Right ventricle myocardium superior (tissue), 1 donor: ENCODE data around the gene ELAPOR1. TPM values are rescaled to one million over a fixed set of nuclear protein-coding genes. Genes with fewer than 3 reads are reported as not detected.
A peak's percentile ranks its signal among the peaks of the same experiment; 100 is the strongest.

Experiments used
- ATAC-seq: fragments of 200-7000 bp; cut with Tn5 transposase; one replicate; pipeline ENCODE4 v1.9.1; 2020; ENCODE audit warnings: mild to moderate bottlenecking; ENCODE audit not compliant: poor library complexity
- DNase-seq: peaks from one replicate; pipeline ENCODE4 v3.0.0-alpha.2; 2020
- intact Hi-C: fragments of 100-400 bp; cut with DNase I; formaldehyde crosslinking; loops from one replicate; pipeline ENCODE4 v1.11.2; 2022
- long read RNA-seq: library from polyadenylated mRNA; unstranded; transcript quantifications from one replicate; pipeline ENCODE4 v2.0.0, GENCODE V29; 2021
- total RNA-seq: library from RNA; stranded (reverse); fragmentation: NEBNext Ultra II Directional; extraction: Animal tissue kit (Norgen Biotek cat#: 25700); gene quantifications from one replicate; pipeline ENCODE4 v1.2.1, GENCODE V29; 2021
- donor health status: DM: no; HTN: yes; CAD: no; lungs with severe emphysema.

ELAPOR1 gene, protein sequence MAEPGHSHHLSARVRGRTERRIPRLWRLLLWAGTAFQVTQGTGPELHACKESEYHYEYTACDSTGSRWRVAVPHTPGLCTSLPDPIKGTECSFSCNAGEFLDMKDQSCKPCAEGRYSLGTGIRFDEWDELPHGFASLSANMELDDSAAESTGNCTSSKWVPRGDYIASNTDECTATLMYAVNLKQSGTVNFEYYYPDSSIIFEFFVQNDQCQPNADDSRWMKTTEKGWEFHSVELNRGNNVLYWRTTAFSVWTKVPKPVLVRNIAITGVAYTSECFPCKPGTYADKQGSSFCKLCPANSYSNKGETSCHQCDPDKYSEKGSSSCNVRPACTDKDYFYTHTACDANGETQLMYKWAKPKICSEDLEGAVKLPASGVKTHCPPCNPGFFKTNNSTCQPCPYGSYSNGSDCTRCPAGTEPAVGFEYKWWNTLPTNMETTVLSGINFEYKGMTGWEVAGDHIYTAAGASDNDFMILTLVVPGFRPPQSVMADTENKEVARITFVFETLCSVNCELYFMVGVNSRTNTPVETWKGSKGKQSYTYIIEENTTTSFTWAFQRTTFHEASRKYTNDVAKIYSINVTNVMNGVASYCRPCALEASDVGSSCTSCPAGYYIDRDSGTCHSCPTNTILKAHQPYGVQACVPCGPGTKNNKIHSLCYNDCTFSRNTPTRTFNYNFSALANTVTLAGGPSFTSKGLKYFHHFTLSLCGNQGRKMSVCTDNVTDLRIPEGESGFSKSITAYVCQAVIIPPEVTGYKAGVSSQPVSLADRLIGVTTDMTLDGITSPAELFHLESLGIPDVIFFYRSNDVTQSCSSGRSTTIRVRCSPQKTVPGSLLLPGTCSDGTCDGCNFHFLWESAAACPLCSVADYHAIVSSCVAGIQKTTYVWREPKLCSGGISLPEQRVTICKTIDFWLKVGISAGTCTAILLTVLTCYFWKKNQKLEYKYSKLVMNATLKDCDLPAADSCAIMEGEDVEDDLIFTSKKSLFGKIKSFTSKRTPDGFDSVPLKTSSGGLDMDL
- 0.19 TPM for total RNA-seq
- long read RNA-seq, result 0 reads

DNA sequence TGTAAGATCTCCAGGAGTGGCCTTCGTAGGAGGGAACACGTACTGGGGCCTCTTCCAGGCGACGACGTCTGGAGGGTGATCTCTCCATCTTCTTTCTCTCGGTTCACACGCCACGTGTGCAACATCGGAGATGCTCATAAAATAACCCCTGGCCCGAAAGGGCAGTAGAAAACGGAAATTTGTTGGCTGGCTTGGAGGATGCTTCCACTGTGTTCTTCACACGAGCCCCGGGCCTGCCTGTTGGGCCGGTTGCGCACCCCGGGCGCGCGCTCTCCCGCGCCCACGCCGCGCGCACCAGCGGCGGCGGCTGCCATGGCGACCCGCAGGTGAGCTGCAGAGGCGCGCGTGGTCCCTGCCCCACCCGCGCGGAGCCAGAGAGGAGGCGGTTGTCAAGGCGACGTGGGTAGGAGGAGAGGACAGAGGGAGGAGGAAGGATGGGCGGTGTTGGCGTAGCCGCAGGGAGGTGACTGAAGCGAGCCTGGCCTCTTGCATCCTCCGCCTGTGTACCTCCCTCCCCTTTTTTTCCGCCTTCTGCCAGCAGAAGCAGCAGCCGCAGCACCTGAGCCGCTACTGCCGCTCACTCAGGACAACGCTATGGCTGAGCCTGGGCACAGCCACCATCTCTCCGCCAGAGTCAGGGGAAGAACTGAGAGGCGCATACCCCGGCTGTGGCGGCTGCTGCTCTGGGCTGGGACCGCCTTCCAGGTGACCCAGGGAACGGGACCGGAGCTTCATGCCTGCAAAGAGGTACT lies at the start of gene ELAPOR1:
Gene ELAPOR1 (plus strand): TSS at position 526 of the 752 bp plus-strand sequence. CDS start 69 bp downstream, at position 595.
- ATAC-seq, result peak; percentile 14
- intact Hi-C loops, result loop anchor here (10.0 kb wide), 1 partner anchor 149 kb away; the partner anchor contains the start of gene CLCC1
- peak; percentile 70 for DNase-seq

DNA sequence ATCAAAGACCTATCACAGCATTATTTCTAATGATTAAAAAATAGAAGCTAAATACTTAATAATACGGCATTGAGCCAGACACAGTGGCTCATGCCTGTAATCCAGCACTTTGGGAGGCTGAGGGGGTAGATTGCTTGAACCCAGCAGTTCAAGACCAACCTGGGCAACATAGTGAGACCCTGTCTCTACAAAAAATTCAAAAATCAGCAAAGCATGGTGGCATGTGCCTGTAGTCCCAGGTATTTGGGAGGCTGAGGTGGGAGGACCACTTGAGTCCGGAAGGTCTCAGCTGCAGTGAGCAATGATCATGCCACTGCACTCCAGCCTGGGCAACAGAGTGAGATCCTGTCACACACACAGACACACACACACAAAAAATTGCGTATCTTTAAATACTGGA lies 48.8 kb upstream of the ELAPOR1 start:
- ATAC-seq, result no peak
- no peak for DNase-seq
- intact Hi-C loops, result no loop called here

DNA sequence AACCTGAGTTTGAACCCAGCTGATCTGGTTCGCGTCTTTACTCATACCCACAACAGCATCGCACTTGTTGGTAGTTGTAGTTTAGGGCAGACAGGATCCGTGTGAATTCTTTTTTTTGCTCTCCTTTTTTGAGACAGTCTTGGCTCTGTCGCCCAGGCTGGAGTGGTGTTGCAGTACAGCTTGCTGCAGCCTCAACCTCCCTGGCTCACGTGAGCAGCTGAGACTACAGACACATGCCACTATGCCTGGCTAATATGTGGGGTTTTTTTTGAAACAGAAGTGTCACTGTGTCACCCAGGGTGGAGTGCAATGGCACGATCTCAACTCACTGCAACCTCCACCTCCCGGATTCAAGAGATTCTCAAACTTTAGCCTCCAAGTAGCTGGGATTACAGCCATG lies 46.0 kb upstream of the ELAPOR1 start:
- ATAC-seq (no peak), DNase-seq (no peak)
- intact Hi-C loops, result no loop called here

DNA sequence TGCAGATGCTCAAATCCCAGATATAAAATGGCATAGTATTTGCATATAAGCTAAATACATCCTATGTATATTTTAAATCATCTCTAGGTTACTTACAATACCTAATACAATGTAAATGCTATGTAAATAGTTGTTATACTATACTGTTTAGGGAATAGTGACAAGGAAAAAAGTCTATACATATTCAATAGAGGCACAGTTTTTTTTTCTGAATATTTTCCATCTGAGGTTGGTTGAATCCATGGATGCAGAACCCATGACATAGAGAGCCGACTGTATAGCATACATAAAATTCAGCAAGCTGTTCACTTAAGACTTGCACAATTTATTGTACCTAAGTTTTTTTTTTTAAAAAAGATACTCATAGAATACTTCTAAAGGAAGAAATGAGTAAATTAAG lies 44.6 kb upstream of the ELAPOR1 start:
- intact Hi-C loops, result no loop called here
- DNase-seq (no peak), ATAC-seq (no peak)

DNA sequence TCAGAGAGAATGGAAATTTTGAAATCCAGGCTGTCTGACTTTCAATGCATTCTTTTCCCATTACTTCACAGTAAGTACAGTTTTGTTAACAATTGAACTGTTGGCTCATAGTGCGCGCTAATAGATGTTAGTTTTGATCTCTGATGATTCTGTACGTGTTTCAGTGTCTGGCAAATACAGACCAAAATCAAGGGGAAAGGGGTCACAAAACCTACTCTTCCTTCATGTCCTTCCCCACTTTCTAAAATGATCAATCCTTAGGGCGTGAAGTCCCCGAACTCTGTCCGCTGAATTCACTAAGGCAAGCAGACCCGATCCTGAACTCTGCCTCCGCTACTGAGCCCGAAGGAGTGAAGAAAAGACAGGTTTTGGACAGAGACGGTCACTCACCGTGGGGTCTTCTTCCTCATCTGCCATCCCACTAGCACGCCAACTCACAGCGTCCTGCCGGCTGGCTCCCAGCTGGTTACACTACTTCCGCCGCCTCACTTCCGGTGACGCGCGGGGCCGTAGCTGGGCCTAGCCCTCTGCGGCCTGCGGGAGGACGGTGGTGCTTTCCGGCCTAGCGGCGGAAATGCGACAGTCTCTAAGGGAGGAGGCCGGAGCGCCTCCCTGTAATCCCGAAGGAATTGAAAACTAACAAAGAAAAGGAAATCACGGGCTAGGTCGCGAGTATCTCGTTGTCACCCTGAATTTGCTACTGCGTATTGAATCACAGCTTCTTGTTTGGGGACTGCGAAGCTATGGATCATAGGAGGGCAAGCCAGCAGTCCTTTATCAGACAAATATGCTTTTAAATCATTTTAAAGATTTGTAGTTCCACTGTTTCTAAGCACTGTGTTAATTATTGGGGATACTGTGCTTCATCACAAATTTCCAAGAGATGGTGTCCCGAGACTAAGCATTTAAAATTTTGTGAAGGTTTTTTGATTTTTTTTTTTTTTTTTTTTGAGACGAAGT lies 38.1 kb upstream of the ELAPOR1 start, which contains the start of gene TAF13:
Gene TAF13 (minus strand): TSS at position 473 of the 960 bp plus-strand sequence. CDS start 56 bp downstream, at position 417.
- intact Hi-C loops, result no loop called here
- peak; percentile 100 for ATAC-seq
- peak; percentile 97 for DNase-seq

DNA sequence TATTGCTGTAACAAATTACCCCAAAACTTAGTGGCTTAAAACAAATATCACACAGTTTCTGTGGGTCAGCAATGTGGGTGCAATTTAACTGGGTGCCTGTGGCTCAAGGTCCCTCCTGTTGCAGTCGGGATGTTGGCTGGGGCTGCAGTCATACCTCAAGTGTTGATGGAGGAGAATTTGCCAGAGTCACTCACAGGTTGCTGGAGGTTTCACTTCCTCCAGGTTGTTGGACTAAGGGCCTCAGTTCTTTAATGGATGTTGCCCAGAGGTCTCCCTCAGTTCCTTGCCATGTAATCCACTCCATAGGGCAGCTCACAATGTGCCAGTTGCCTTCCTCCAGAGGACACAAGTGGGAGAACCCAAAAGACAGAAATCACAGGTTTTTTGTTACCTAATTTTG lies 35.6 kb upstream of the ELAPOR1 start:
- DNase-seq (no peak), ATAC-seq (no peak)
- intact Hi-C loops, result no loop called here

DNA sequence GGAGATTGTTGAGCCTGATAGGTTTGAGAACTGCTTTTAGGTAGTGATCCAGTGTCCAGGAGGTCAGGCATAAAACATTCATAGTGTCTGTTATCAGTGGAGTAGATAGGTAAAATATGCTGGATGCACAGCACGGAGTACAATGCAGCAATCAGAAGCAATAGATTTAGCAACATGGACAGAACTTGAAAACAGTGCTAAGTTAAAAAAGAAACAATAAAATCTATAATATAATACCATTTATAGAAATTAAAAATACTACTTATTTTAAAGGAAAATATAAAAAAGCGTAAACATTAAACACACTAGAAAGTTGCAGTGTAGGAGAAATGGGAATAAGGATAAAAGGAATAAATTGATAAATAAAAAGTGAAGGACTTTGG lies 34.7 kb upstream of the ELAPOR1 start:
- no peak for ATAC-seq
- intact Hi-C loops, result no loop called here
- DNase-seq, result no peak

DNA sequence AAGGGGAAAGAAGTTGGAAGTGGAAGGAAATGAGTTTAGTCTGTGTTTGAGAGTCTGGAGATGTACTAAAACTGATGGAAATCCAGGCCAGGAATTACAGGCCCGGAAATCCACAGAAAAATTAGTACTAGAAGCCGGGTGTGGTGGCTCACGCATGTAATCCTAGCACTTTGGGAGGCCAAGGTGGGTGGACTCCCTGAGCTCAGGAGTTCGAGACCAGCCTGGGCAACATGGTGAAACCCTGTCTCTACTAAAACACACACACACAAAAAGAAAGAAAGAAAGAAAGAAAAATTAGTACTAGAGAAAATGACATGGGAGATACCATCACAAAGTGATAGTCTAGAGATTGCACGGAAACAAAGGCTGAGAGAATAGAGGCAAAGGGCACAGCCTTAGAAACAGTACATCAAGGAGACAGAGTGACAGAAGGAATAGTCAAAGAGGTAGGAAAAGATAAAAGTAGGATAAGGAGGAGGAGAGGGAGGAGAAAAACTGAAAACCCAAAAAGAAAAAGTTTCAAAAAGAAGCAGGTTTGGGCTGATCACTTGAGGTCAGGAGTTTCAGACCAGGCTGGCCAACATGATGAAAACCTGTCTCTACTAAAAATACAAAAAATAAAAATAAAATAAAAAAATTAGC lies 33.4 kb upstream of the ELAPOR1 start:
- intact Hi-C loops, result no loop called here
- no peak for ATAC-seq
- DNase-seq, result no peak

DNA sequence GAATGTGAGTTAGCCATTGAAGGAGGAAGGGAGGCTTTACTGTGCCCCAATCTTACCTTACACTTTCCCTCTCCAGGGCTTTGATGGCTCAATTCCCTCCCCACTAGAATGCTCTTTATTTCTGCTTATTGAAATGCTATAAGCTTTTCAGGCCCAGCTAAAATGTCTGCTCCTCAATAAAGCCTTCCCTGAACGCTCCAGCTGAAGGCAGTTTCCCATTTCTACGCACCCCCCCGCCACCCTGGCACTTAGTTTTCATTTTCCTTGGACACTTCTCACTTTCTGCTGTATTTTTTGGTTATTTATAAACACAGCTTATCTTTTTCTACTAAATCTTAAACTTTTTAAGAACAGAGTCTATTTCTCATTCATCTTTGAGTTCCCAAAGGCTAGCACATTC lies 30.4 kb upstream of the ELAPOR1 start:
- ATAC-seq (no peak), DNase-seq (no peak)
- intact Hi-C loops, result no loop called here

DNA sequence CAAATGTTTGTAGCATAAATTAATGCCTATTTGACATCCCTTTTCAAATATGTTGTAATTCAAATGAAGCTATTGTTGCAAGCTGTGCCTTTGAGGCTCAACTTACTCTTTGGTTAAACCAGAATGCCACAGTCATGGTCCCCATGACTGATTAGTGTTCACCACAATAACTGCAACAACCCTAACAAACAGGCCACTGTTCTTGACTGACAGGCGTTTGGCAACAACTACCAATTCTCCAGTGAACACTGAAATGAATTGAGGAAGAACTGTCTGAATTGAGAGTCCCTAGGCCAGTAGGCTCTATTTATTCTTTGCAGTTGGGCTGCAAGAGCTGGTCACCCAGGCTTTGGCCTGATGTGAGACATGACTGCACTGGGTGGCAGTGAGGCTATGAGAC lies 30.0 kb upstream of the ELAPOR1 start:
- no peak for ATAC-seq

DNA sequence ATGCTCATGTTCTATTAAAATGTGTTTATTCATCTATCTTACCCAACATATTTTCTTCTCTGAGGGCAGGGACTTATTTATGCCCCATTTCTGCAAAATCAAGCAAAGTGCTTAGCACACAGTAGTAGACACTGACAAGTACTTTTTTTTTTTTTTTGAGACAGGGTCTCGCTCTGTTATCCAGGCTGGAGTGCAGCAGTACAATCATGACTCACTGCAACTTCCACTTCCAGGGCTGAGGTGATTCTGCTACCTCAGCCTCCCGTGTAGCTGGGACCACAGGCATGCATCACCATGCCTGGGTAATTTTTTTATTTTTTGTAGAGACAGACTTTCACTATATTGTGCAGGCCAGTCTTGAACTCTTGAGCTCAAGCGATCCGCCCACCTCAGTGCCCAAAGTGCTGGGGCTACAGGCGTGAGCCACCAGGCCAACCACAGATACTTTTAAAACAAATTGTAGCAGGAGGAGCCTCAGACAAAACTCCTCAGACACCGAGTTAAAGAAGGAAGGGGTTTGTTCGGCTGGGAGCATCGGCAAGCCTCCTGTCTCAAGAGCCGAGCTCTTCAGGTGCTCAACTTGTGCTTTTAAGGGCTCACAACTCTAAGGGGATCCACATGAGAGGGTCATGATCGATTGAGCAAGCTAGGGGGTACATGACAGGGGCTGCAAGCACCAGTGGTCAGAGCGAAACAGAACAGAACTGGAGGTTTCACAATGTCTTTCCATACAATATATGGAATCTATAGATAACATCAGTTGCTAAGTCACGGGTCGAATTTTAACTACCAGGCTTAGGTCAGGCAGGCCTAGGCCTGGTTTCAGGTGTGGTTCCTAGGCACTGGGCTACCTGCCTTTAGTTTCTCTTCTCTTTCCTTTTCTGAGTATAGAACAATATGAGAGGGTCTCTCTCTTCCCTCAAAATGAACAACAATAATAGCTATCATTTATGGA lies 29.1 kb upstream of the ELAPOR1 start:
- DNase-seq, result no peak
- intact Hi-C loops, result no loop called here
- no peak for ATAC-seq

More for the DNA sequence above, 30.0 kb upstream of the ELAPOR1 start:
- intact Hi-C loops, result no loop called here
- DNase-seq, result no peak

DNA sequence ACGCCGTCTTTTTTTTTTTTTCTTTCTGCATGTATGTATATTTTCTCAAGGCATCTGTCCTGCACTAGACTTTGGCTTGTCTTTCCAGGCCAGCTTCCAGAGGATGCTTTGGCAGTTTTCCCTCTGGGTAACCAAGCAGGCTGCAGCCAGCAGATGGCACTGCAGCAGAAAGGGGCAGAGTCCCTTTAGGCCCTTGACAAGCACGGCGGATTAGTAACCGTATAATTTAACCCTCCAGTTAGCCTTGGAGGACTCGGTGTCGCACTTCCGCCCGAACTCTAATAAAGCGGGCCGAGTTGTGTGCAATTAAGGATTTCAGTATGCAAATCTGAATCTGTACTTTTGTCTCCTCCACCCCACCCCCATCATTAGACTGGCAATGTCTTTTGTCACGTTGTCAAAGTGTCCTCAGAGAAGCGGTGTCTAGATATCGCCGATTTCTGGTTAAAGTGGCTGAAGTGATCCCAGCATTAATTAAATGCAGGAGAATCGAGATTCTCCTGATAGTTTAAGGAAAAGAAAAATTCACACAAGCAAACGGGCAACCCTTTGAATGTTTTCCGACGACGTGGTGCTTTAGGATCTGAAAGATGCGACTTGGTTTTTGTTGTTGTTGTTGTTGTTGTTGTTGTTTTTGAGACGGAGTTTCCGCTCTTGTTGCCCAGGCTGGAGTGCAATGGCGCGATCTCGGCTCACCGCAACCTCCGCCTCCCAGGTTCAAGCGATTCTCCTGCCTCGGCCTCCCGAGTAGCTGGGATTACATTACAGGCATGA lies 24.5 kb upstream of the ELAPOR1 start:
- intact Hi-C loops, result no loop called here
- peak; percentile 39 for ATAC-seq
- peak; percentile 68 for DNase-seq

DNA sequence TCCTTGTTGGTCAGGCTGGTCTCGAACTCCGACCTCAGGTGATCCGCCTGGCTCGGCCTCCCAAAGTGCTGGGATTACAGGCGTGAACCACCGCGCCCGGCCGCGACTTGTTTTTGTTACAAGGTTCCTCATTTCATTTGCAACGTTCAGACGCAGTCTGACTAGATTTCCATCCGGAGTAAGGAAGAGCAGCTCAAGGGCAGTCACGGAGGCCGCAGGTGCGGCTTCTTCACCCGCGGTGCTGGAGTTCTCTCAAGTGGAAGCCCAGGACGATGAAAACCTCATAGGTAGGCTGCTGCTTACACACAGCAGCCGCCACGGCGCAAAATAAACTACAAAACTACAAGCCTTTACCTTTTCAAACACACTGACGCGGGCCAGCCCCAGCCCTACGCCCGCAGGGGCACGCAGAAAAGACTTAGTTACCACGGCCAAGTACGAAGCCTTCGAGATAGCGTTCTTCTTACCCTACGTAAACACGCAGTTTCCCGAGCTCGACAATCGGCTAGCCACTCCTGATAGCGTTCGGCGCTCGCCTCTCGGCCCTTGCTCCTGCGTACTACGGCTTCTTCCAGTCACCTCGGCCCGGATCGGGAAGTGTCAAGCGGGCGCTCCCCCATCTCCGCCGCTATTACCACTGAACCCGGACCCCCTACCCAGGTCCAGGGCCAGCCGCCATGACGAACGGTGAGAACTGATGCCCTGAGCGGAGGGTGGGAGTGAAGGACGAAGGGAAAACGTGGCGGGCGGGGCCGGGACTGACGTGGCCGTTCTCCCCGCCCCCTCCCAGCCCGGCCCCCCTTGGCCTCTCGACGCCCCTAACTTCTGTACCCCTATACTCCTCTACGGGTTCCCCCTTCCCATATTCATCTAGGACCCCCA lies 23.5 kb upstream of the ELAPOR1 start, which contains the start of gene TMEM167B:
Gene TMEM167B (plus strand): TSS at position 569 of the 882 bp plus-strand sequence. CDS start 109 bp downstream, at position 678.
- peak; percentile 97 for ATAC-seq
- peak; percentile 95 for DNase-seq
- intact Hi-C loops, result no loop called here
